GM18870 (cell line): Measurements from ENCODE around the gene TCERG1L.

Source experiments
- ATAC-seq: cut with Tn5 transposase; IDR thresholded peaks from one replicate; pipeline ENCODE4 v1.9.1; 2021; ENCODE audit warnings: moderate library complexity; ENCODE audit not compliant: unreplicated experiment

Gene TCERG1L

GRCh38 chr10:131131726-131132591 lies 179.6 kb downstream of the TCERG1L start:
- ATAC-seq = no peak

- no peak for ATAC-seq
These were observed 181.5 kb downstream of the TCERG1L start for GRCh38 chr10:131130025-131130424.

- no peak for ATAC-seq
These were observed 182.0 kb downstream of the TCERG1L start for GRCh38 chr10:131129544-131129943.

- ATAC-seq = no peak
These were observed 182.8 kb downstream of the TCERG1L start for GRCh38 chr10:131128731-131129130.

- ATAC-seq = no peak
These were observed 183.9 kb downstream of the TCERG1L start for GRCh38 chr10:131127610-131128009.

GRCh38 chr10:131127138-131127589 lies 184.4 kb downstream of the TCERG1L start:
- no peak for ATAC-seq

GRCh38 chr10:131126321-131127137 lies 185.0 kb downstream of the TCERG1L start:
- ATAC-seq = no peak

- no peak for ATAC-seq
These were observed 185.9 kb downstream of the TCERG1L start for GRCh38 chr10:131125511-131126225.

GRCh38 chr10:131124945-131125344 lies 186.6 kb downstream of the TCERG1L start:
- ATAC-seq = no peak

- no peak for ATAC-seq
These were observed 188.0 kb downstream of the TCERG1L start for GRCh38 chr10:131123496-131123895.

- ATAC-seq = no peak
These were observed 189.9 kb downstream of the TCERG1L start for GRCh38 chr10:131121511-131122035.

GRCh38 chr10:131119626-131120355 lies 191.7 kb downstream of the TCERG1L start:
- ATAC-seq = no peak

- no peak for ATAC-seq
These were observed 193.9 kb downstream of the TCERG1L start for GRCh38 chr10:131117416-131118212.

- ATAC-seq = no peak
These were observed 194.5 kb downstream of the TCERG1L start for GRCh38 chr10:131116991-131117375.

- no peak for ATAC-seq
These were observed 195.1 kb downstream of the TCERG1L start for GRCh38 chr10:131116216-131116990.

GRCh38 chr10:131115801-131116200 lies 195.7 kb downstream of the TCERG1L start:
- ATAC-seq = no peak

- ATAC-seq = no peak
These were observed 196.2 kb downstream of the TCERG1L start for GRCh38 chr10:131115321-131115720.

- no peak for ATAC-seq
These were observed 196.7 kb downstream of the TCERG1L start for GRCh38 chr10:131114846-131115245.
